Spleen (tissue), 7 donors: ENCODE results near the gene ATG4A.

Experiments used
- CTCF ChIP-seq, 11 experiments: fragments of 200-600 bp in 7 of 11; fragments of 450-650 bp in 4 of 11; sonication (generic) in 4 of 11; IDR thresholded peaks in 8 of 11; conservative IDR thresholded peaks in 3 of 11; 1 replicate in 7 of 11; 2 replicates in 4 of 11; pipeline versions ENCODE4 v1.4.0 to v1.8.0; 2016 to 2021; ENCODE audit warnings: antibody characterized with exemption in 11 of 11, inconsistent platforms in 4 of 11, mild to moderate bottlenecking in 1 of 11
- POLR2A ChIP-seq, 3 donors: fragments of 450-650 bp; IDR thresholded peaks; one replicate each; pipeline ENCODE4 v1.5.1; 2017; ENCODE audit warnings: antibody characterized with exemption in 3 of 3, mild to moderate bottlenecking in 1 of 3
- donor health status: DM: no; HTN: no; CAD: no; lungs with moderate emphysema.
- donor health status: DM: no; HTN: no; CAD: no.
- donor health status: DM: no; HTN: no; CAD: no.

GRCh38 chrX:108127152-108127551 is 35.6 kb downstream of the ATG4A start:
- no peak for TF ChIP-seq CTCF (IDR thresholded peaks at IDR 0.05 in 8 of 11, conservative IDR thresholded peaks at IDR 0.05 in 3 of 11)
- TF ChIP-seq POLR2A (IDR thresholded peaks at IDR 0.05): no peak
